ENCODE measurements around the gene ATP6V1C2. TPM values are rescaled to one million over a fixed set of nuclear protein-coding genes. Genes with fewer than 3 reads are reported as not detected.

The ATP6V1C2 gene
- total and polyA plus RNA-seq, 11 donors: 0.32 to 2.1 (median 0.48) TPM; not detected in 1

DNA sequence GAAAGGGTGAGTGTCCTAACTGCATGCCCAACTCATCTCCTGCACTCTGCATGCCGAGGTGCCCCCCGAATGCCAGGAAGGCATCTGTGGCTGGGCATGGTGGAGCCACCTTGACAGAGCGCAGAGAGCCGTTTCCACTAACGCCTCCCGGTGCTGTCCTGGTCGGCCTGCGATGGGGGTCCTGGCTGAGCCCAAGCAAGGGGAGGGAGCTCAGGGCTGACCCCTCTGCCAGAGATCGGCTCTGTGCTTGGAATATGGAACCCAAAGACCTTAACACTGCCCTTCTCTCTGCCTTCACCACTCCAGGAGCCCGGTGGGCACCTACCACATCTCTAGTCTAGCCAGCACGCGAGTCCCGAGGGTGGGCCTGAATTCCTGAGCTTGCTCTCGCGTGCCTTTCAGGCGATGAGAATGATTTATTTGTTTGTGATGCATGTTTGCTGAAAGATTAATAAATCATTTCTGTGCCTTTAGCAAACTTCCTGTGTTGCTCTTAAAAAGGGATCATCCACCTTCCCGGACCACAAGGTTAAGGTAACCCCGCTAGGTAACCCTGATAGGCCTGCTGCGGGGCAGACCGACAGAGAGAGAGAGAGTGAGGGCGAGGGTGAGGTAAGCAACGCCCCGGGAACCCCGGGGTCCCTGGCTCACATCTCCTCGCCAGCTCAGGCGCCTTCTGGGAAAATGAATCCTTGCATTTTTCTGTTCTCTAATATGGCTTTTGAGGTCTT lies 55.8 kb downstream of the ATP6V1C2 start:
- Histone ChIP-seq H3K36me3 (peaks cover 2 to 59% (median 32%) of the 10 kb centered on the region in 9 donors), H3K27me3 (no peaks in the 10 kb centered on the region), H3K9me3 (no peaks in the 10 kb centered on the region), H3K4me1 (peaks cover 0 to 28% (median 13%) of the 10 kb centered on the region in 12 donors), H3K27ac (peak overlapping the region in 3 of 12 donors; percentile 6 to 45 (median 17)), H3K4me3 (no peak overlapping the region)
- ATAC-seq (no peak), DNase-seq (no peak)
- intact Hi-C loops (cut with DNase I): no loop called here
- no peak for TF ChIP-seq POLR2A (IDR thresholded peaks at IDR 0.05)
- TF ChIP-seq, protein P1, sequence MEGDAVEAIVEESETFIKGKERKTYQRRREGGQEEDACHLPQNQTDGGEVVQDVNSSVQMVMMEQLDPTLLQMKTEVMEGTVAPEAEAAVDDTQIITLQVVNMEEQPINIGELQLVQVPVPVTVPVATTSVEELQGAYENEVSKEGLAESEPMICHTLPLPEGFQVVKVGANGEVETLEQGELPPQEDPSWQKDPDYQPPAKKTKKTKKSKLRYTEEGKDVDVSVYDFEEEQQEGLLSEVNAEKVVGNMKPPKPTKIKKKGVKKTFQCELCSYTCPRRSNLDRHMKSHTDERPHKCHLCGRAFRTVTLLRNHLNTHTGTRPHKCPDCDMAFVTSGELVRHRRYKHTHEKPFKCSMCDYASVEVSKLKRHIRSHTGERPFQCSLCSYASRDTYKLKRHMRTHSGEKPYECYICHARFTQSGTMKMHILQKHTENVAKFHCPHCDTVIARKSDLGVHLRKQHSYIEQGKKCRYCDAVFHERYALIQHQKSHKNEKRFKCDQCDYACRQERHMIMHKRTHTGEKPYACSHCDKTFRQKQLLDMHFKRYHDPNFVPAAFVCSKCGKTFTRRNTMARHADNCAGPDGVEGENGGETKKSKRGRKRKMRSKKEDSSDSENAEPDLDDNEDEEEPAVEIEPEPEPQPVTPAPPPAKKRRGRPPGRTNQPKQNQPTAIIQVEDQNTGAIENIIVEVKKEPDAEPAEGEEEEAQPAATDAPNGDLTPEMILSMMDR (IDR thresholded peaks at IDR 0.05): no peak
- WGBS, 4 donors: 89 to 95% (median 93%) methylated on average over 22 to 26 of the region's 26 CpGs

DNA sequence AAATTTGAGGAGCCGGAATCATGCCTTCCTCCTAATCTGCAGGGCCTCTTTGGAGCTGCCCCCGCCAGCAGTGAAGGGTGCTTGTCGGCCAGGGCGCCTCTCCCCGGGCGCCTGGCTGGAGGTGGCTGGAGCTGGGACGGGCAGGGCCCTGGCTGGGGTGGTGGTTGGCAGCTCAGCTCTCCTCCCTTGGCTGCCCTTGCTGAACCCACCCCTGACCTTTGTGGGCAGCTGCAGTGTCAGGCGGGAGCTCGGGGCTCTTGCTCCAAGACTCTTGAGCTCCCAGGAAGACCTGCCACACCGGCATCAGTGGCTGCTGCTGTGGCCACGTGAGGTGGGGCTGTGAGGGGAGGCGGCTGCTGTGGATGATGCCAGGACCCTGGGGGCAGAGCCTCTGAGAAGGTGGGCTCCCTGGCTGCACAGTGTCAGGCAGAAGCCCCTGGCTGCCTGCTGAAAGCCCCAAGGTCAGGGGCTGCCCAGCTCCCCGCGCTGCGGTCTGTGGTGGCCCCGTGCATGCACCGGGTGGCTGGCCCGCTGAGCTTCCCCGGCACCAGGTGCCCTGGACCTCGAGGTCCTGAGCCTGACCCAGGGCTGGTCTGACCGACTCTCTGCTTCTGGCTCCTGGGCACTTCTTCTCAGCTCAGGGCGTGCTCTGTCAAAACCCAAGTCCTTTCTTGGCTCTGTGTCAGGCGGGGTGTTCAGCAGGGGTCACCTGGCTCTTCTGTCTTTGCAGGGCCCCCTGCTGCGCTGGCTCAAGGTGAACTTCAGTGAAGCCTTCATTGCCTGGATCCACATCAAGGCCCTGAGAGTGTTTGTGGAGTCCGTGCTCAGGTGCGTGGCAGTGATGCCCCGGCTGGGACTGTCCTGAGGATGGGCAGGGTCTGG lies 56.7 kb downstream of the ATP6V1C2 start:
- Histone ChIP-seq H3K4me1 (peaks cover 0 to 28% (median 13%) of the 10 kb centered on the region in 12 donors), H3K27ac (peak overlapping the region in 3 of 12 donors; percentile 6 to 45 (median 44)), H3K9me3 (no peaks in the 10 kb centered on the region), H3K4me3 (no peak overlapping the region), H3K27me3 (no peaks in the 10 kb centered on the region), H3K36me3 (peaks cover 2 to 67% (median 39%) of the 10 kb centered on the region in 9 donors)
- TF ChIP-seq, protein P1 (IDR thresholded peaks at IDR 0.05): no peak
- no peak for TF ChIP-seq POLR2A (IDR thresholded peaks at IDR 0.05)
- intact Hi-C loops (cut with DNase I): no loop called here
- DNase-seq (peak in 2 of 5 donors; percentile 25 to 51), ATAC-seq (peak in 3 of 4 donors; percentile 23 to 43 (median 30))
- WGBS, 4 donors: 78 to 88% (median 81%) methylated on average over 16 to 27 of the region's 27 CpGs

DNA sequence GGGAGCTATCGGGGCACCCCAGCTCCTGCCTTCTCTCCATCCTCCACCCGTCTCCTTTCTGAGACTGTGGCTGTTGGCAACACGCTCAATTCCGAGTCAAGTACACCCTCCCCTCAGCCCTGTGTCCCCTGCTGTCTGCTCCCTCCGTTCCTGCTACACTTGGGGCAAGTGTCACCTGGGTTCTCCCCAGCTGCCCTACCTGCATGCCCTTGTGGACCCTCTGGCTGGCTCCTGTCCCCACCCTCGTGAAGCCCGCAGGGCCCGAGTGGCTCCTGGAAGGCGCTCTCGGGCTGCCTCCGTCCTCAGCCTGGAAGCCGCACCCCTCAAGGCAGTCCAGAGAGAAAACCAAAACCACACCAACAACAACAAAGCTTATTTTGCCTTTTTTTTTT lies 57.3 kb downstream of the ATP6V1C2 start:
- Histone ChIP-seq H3K4me1 (peaks cover 0 to 26% (median 13%) of the 10 kb centered on the region in 12 donors), H3K4me3 (no peak overlapping the region), H3K9me3 (no peaks in the 10 kb centered on the region), H3K36me3 (peaks cover 2 to 73% (median 45%) of the 10 kb centered on the region in 9 donors), H3K27me3 (no peaks in the 10 kb centered on the region), H3K27ac (no peak overlapping the region)
- no peak for TF ChIP-seq POLR2A (IDR thresholded peaks at IDR 0.05)
- TF ChIP-seq, protein P1 (IDR thresholded peaks at IDR 0.05): no peak
- ATAC-seq (no peak), DNase-seq (no peak)
- 86 to 97% (median 94%) methylated on average over 12 of the region's 12 CpGs for WGBS, 4 donors
- intact Hi-C loops (cut with DNase I): no loop called here

All from heart left ventricle (tissue), 16 donors.